DOHH2 (cell line): ENCODE results near the gene CANT1.

Experiments
- H3F3A ChIP-seq: fragments of 200-600 bp; sonication (generic), shearing (Covaris generic); 2 replicates; pipeline ENCODE4 v1.6.0; 2016; ENCODE audit warnings: antibody characterized with exemption, mild to moderate bottlenecking; ENCODE audit not compliant: control insufficient read depth, insufficient read depth
- H3K27ac ChIP-seq: fragments of 200-600 bp; sonication (generic); 2 replicates; pipeline ENCODE4 v1.5.1; 2014; ENCODE audit warnings: low read depth, mild to moderate bottlenecking, low read length, moderate library complexity
- H3K27me3 ChIP-seq: fragments of 200-600 bp; sonication (generic); 2 replicates; pipeline ENCODE4 v1.6.1; 2014; ENCODE audit warnings: mild to moderate bottlenecking, low read length, mixed read lengths; ENCODE audit not compliant: control insufficient read depth
- H3K36me3 ChIP-seq: fragments of 200-600 bp; sonication (generic); 2 replicates; pipeline ENCODE4 v1.6.1; 2014; ENCODE audit warnings: mild to moderate bottlenecking, low read length, moderate library complexity, mixed read lengths; ENCODE audit not compliant: control insufficient read depth
- H3K4me1 ChIP-seq: fragments of 200-600 bp; sonication (generic); 2 replicates; pipeline ENCODE4 v1.6.1; 2014; ENCODE audit warnings: mild to moderate bottlenecking, low read length, mixed read lengths; ENCODE audit not compliant: control insufficient read depth
- H3K4me2 ChIP-seq: fragments of 200-600 bp; sonication (generic); 2 replicates; pipeline ENCODE4 v1.6.0; 2014; ENCODE audit warnings: mild to moderate bottlenecking, low read length, moderate library complexity
- H3K4me3 ChIP-seq: fragments of 200-600 bp; sonication (generic); 2 replicates; pipeline ENCODE4 v1.5.1; 2014; ENCODE audit warnings: mild to moderate bottlenecking, low read length, mixed read lengths
- H3K79me2 ChIP-seq: fragments of 200-600 bp; sonication (generic); 2 replicates; pipeline ENCODE4 v1.6.1; 2014; ENCODE audit warnings: mild to moderate bottlenecking, low read length, mixed read lengths; ENCODE audit not compliant: control insufficient read depth
- H3K9me2 ChIP-seq: fragments of 200-600 bp; sonication (generic); replicated peaks from 2 replicates; pipeline ENCODE4 v1.6.1; 2014; ENCODE audit warnings: mild to moderate bottlenecking, low read length, mixed read lengths; ENCODE audit not compliant: control insufficient read depth
- H3K9me3 ChIP-seq: fragments of 200-600 bp; sonication (generic); 2 replicates; pipeline ENCODE4 v1.6.1; 2014; ENCODE audit warnings: antibody characterized with exemption, low read length, mixed read lengths; ENCODE audit not compliant: control insufficient read depth, insufficient read depth
- H4K20me1 ChIP-seq: fragments of 200-600 bp; sonication (generic); 2 replicates; pipeline ENCODE4 v1.6.0; 2014; ENCODE audit warnings: low read depth, mild to moderate bottlenecking, antibody characterized with exemption, low read length, moderate library complexity; ENCODE audit not compliant: control insufficient read depth, insufficient read depth
- EZH2phosphoT487 ChIP-seq: fragments of 200-600 bp; sonication (generic); IDR thresholded peaks from 2 replicates; pipeline ENCODE4 v1.6.1; 2017; ENCODE audit warnings: borderline replicate concordance, mild to moderate bottlenecking, antibody characterized with exemption, low read length, moderate library complexity, mixed read lengths
- TF ChIP-seq, protein P1 (sequence below): fragments of 200-600 bp; sonication (generic); IDR thresholded peaks from one replicate; pipeline ENCODE4 v1.5.1; 2014; ENCODE audit warnings: antibody characterized with exemption, mild to moderate bottlenecking, low read depth, low read length; ENCODE audit not compliant: poor library complexity, severe bottlenecking

The CANT1 gene

GRCh38 chr17:79006046-79006445 lies 3.5 kb downstream of the CANT1 start:
- Histone ChIP-seq H3K4me1 (peaks cover 18% of the 10 kb centered on the region), H3K36me3 (peaks cover 7% of the 10 kb centered on the region), H4K20me1 (peaks cover 6% of the 10 kb centered on the region), H3K4me3 (no peak overlapping the region), H3F3A (no peaks in the 10 kb centered on the region), H3K4me2 (no peak overlapping the region), H3K9me2 (no peaks in the 10 kb centered on the region), H3K27ac (no peak overlapping the region), H3K27me3 (no peaks in the 10 kb centered on the region), H3K79me2 (peaks cover 73% of the 10 kb centered on the region), H3K9me3 (no peaks in the 10 kb centered on the region)
- TF ChIP-seq EZH2phosphoT487: no peak
- TF ChIP-seq, protein P1, sequence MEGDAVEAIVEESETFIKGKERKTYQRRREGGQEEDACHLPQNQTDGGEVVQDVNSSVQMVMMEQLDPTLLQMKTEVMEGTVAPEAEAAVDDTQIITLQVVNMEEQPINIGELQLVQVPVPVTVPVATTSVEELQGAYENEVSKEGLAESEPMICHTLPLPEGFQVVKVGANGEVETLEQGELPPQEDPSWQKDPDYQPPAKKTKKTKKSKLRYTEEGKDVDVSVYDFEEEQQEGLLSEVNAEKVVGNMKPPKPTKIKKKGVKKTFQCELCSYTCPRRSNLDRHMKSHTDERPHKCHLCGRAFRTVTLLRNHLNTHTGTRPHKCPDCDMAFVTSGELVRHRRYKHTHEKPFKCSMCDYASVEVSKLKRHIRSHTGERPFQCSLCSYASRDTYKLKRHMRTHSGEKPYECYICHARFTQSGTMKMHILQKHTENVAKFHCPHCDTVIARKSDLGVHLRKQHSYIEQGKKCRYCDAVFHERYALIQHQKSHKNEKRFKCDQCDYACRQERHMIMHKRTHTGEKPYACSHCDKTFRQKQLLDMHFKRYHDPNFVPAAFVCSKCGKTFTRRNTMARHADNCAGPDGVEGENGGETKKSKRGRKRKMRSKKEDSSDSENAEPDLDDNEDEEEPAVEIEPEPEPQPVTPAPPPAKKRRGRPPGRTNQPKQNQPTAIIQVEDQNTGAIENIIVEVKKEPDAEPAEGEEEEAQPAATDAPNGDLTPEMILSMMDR: no peak

GRCh38 chr17:79005063-79005861 lies 4.3 kb downstream of the CANT1 start:
- no peak overlapping the region for H3K4me3 ChIP-seq
- peaks cover 80% of the 10 kb centered on the region for H3K79me2 ChIP-seq
- peaks cover 17% of the 10 kb centered on the region for H3K4me1 ChIP-seq
- no peaks in the 10 kb centered on the region for H3F3A ChIP-seq
- H4K20me1 ChIP-seq: peaks cover 6% of the 10 kb centered on the region
- H3K4me2 ChIP-seq: no peak overlapping the region
- TF ChIP-seq, protein P1: no peak
- TF ChIP-seq EZH2phosphoT487: no peak
- no peaks in the 10 kb centered on the region for H3K9me3 ChIP-seq
- H3K27ac ChIP-seq: no peak overlapping the region
- no peaks in the 10 kb centered on the region for H3K27me3 ChIP-seq
- H3K36me3 ChIP-seq: peaks cover 7% of the 10 kb centered on the region
- no peaks in the 10 kb centered on the region for H3K9me2 ChIP-seq

- Histone ChIP-seq H3K36me3 (peaks cover 10% of the 10 kb centered on the region), H3K4me2 (no peak overlapping the region), H3K4me1 (peaks cover 11% of the 10 kb centered on the region), H3F3A (no peaks in the 10 kb centered on the region), H3K9me3 (no peaks in the 10 kb centered on the region), H3K27ac (no peak overlapping the region), H3K9me2 (no peaks in the 10 kb centered on the region), H3K27me3 (no peaks in the 10 kb centered on the region), H4K20me1 (peaks cover 6% of the 10 kb centered on the region), H3K79me2 (peaks cover 77% of the 10 kb centered on the region), H3K4me3 (no peak overlapping the region)
- TF ChIP-seq EZH2phosphoT487: no peak
- TF ChIP-seq, protein P1: no peak
Measured at GRCh38 chr17:79003661-79004411, 5.7 kb downstream of the CANT1 start.
